Tibial nerve (tissue), 4 donors: Measurements from ENCODE around the gene UQCRQ. TPM values are rescaled to one million over a fixed set of nuclear protein-coding genes. Genes with fewer than 3 reads are reported as not detected.
"Not testable (repeated sequence)": the region's sequence is repeated elsewhere in the genome, so short reads cannot be mapped to it uniquely, and the experiment has no call there.

Experiments
- DNase-seq, 2 donors: peaks; one replicate each; pipeline ENCODE4 v3.0.0-alpha.2; 2019; ENCODE audit warnings: low spot score in 2 of 2
- H3K27ac ChIP-seq, 4 donors: fragments of 200-600 bp; sonication (generic) in 3 of 4; one replicate each; pipeline ENCODE4 v1.5.1; 2017 to 2019; ENCODE audit warnings: mild to moderate bottlenecking in 1 of 4
- H3K27me3 ChIP-seq, 2 donors: fragments of 200-600 bp; sonication (generic) in 1 of 2; one replicate each; pipeline versions ENCODE4 v1.5.1 to v1.6.0; 2017 to 2019
- H3K36me3 ChIP-seq, 3 donors: fragments of 200-600 bp; sonication (generic); one replicate each; pipeline ENCODE4 v1.5.1; 2018 to 2019
- H3K4me1 ChIP-seq, 4 donors: fragments of 200-600 bp; sonication (generic) in 3 of 4; one replicate each; pipeline ENCODE4 v1.5.1; 2017 to 2019
- H3K4me3 ChIP-seq, 4 donors: fragments of 200-600 bp; sonication (generic) in 3 of 4; one replicate each; pipeline ENCODE4 v1.5.1; 2017 to 2019; ENCODE audit warnings: mild to moderate bottlenecking in 1 of 4, moderate library complexity in 1 of 4
- H3K9me3 ChIP-seq, 4 donors: fragments of 200-600 bp; sonication (generic) in 3 of 4; one replicate each; pipeline ENCODE4 v1.5.1; 2017 to 2019
- CTCF ChIP-seq, 5 experiments: fragments of 200-600 bp in 3 of 5; fragments of 450-650 bp in 2 of 5; sonication (generic) in 3 of 5; IDR thresholded peaks; one replicate each; pipeline ENCODE4 v1.5.1; 2016 to 2019; ENCODE audit warnings: antibody characterized with exemption in 5 of 5, mild to moderate bottlenecking in 3 of 5, moderate library complexity in 2 of 5
- EP300 ChIP-seq, 2 donors: sonication (generic); formaldehyde crosslinking; IDR thresholded peaks; one replicate each; pipeline ENCODE4 v1.6.1; 2017; ENCODE audit warnings: antibody characterized with exemption in 2 of 2, mild to moderate bottlenecking in 1 of 2
- POLR2A ChIP-seq, 2 donors: fragments of 450-650 bp; IDR thresholded peaks; one replicate each; pipeline ENCODE4 v1.6.1; 2017; ENCODE audit warnings: antibody characterized with exemption in 2 of 2, mild to moderate bottlenecking in 2 of 2, moderate library complexity in 2 of 2
- WGBS, 2 donors: methylation state at CpG; one replicate each; pipeline ENCODE4 v1.1.5; 2018; 5-methylcytosine and 5-hydroxymethylcytosine counted together
- total RNA-seq, 4 donors: library from RNA; depleted of rRNA; stranded (reverse); fragments of >200 nt; gene quantifications; one replicate each; pipeline ENCODE4 v1.1.0, GENCODE V29; 2016

Gene UQCRQ
- total RNA-seq, 4 donors from 2014 or later: 69.8 to 143 (median 118) TPM

GRCh38 chr5:132849347-132849746 is 17.1 kb upstream of the UQCRQ start:
- TF ChIP-seq EP300 (IDR thresholded peaks at IDR 0.05): no peak
- TF ChIP-seq POLR2A (IDR thresholded peaks at IDR 0.05): no peak
- TF ChIP-seq CTCF (IDR thresholded peaks at IDR 0.05): no peak
- DNase-seq: no peak
- no peaks in the 10 kb centered on the region for H3K27me3 ChIP-seq
- no peak overlapping the region for H3K4me3 ChIP-seq
- H3K27ac ChIP-seq: no peak overlapping the region
- H3K4me1 ChIP-seq: no peaks in the 10 kb centered on the region
- WGBS, 2 donors: 48 to 58% methylated on average over 1 of the region's 1 CpG
- no peaks in the 10 kb centered on the region for H3K9me3 ChIP-seq
- no peaks in the 10 kb centered on the region for H3K36me3 ChIP-seq

GRCh38 chr5:132850066-132850465 is 16.4 kb upstream of the UQCRQ start:
- TF ChIP-seq CTCF (IDR thresholded peaks at IDR 0.05): no peak
- Histone ChIP-seq H3K9me3 (no peaks in the 10 kb centered on the region), H3K4me1 (no peaks in the 10 kb centered on the region), H3K27ac (no peak overlapping the region), H3K27me3 (no peaks in the 10 kb centered on the region), H3K4me3 (no peak overlapping the region), H3K36me3 (no peaks in the 10 kb centered on the region)
- DNase-seq: no peak
- WGBS, 2 donors: 72 to 83% methylated on average over 2 of the region's 2 CpGs

- Histone ChIP-seq H3K4me1 (no peaks in the 10 kb centered on the region), H3K36me3 (no peaks in the 10 kb centered on the region), H3K27ac (no peak overlapping the region), H3K9me3 (no peaks in the 10 kb centered on the region), H3K4me3 (no peak overlapping the region), H3K27me3 (no peaks in the 10 kb centered on the region)
- TF ChIP-seq POLR2A (IDR thresholded peaks at IDR 0.05): no peak
- no peak for TF ChIP-seq EP300 (IDR thresholded peaks at IDR 0.05)
- no peak for TF ChIP-seq CTCF (IDR thresholded peaks at IDR 0.05)
- WGBS, 2 donors: 88 to 90% methylated on average over 3 of the region's 3 CpGs
- DNase-seq: no peak
Observed at GRCh38 chr5:132853323-132853722, 13.1 kb upstream of the UQCRQ start.

GRCh38 chr5:132853790-132854189 is 12.7 kb upstream of the UQCRQ start:
- TF ChIP-seq POLR2A (IDR thresholded peaks at IDR 0.05) (no peak), CTCF (IDR thresholded peaks at IDR 0.05) (no peak), EP300 (IDR thresholded peaks at IDR 0.05) (no peak)
- no peaks in the 10 kb centered on the region for H3K27me3 ChIP-seq
- WGBS, 2 donors: 15 to 31% methylated on average over 1 of the region's 1 CpG
- no peak for DNase-seq
- no peak overlapping the region for H3K27ac ChIP-seq
- no peaks in the 10 kb centered on the region for H3K9me3 ChIP-seq
- no peak overlapping the region for H3K4me3 ChIP-seq
- H3K4me1 ChIP-seq: no peaks in the 10 kb centered on the region
- no peaks in the 10 kb centered on the region for H3K36me3 ChIP-seq

GRCh38 chr5:132854301-132854700 is 12.1 kb upstream of the UQCRQ start:
- TF ChIP-seq POLR2A (IDR thresholded peaks at IDR 0.05) (no peak), CTCF (IDR thresholded peaks at IDR 0.05) (no peak), EP300 (IDR thresholded peaks at IDR 0.05) (no peak)
- Histone ChIP-seq H3K27me3 (no peaks in the 10 kb centered on the region), H3K27ac (no peak overlapping the region), H3K4me1 (no peaks in the 10 kb centered on the region), H3K4me3 (no peak overlapping the region), H3K36me3 (no peaks in the 10 kb centered on the region), H3K9me3 (no peaks in the 10 kb centered on the region)
- no peak for DNase-seq
- 29 to 36% methylated on average over 3 of the region's 3 CpGs for WGBS, 2 donors

- 96 to 98% methylated on average over 5 of the region's 5 CpGs for WGBS, 2 donors
- H3K36me3 ChIP-seq: not testable (repeated sequence)
Observed at GRCh38 chr5:132854992-132855391, 11.4 kb upstream of the UQCRQ start.

More at GRCh38 chr5:132854992-132855391, 11.4 kb upstream of the UQCRQ start:
- not testable (repeated sequence) for DNase-seq, H3K27ac ChIP-seq, H3K4me1 ChIP-seq, H3K9me3 ChIP-seq, H3K27me3 ChIP-seq, H3K4me3 ChIP-seq
